ENCODE measurements around the gene PDGFD. TPM values are rescaled to one million over a fixed set of nuclear protein-coding genes. Genes with fewer than 3 reads are reported as not detected.

Gene PDGFD
- total RNA-seq, 1 donor from 2014 or later, result 3.4 TPM

DNA sequence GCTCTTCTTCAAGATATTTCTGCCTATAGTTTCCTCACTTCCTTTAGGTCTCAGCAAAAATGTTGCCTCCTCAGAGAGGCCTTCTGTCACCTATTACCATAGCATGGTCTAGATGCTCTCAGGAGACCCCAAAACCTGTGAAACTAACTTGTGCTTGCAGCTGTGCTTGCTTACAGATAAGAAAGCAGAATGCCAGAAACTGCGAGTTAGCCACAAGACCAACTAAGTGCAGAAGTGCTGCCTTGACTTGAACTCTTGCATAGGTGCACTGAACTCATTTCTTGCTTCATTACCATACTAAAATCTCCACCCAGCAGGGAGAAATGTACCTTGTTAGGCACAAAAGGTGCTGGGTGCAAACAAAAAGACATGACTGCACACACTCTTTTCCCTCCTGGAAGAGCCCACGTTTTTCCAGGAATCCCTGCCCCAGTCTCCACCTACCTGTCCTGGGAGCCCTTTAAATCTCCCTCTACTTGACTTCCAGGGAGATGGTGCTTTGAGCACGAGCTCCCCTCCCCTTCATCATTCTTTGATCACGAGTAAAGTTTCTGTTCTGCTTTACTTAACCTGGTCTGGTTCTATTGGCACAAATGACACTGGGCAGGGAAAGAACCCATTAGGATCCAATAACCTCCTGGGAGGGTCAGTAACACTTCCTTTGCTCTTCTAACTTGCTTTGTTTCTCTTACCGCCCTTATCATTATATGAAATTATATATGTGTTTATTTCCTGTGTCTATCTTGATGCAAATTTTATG, 265.2 kb downstream of the PDGFD start:
- Histone ChIP-seq H3K27me3 (ENCODE audit: control insufficient read depth, insufficient read depth, low read length) (no peaks in the 10 kb centered on the region), H3K4me3 (ENCODE audit: low read depth, low read length) (no peak overlapping the region), H3K36me3 (ENCODE audit: control insufficient read depth, insufficient read depth, low read length) (no peaks in the 10 kb centered on the region)
- TF ChIP-seq, protein P1, sequence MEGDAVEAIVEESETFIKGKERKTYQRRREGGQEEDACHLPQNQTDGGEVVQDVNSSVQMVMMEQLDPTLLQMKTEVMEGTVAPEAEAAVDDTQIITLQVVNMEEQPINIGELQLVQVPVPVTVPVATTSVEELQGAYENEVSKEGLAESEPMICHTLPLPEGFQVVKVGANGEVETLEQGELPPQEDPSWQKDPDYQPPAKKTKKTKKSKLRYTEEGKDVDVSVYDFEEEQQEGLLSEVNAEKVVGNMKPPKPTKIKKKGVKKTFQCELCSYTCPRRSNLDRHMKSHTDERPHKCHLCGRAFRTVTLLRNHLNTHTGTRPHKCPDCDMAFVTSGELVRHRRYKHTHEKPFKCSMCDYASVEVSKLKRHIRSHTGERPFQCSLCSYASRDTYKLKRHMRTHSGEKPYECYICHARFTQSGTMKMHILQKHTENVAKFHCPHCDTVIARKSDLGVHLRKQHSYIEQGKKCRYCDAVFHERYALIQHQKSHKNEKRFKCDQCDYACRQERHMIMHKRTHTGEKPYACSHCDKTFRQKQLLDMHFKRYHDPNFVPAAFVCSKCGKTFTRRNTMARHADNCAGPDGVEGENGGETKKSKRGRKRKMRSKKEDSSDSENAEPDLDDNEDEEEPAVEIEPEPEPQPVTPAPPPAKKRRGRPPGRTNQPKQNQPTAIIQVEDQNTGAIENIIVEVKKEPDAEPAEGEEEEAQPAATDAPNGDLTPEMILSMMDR (IDR thresholded peaks at IDR 0.05; ENCODE audit: insufficient read depth, low read length, poor library complexity, severe bottlenecking), result no peak
- DNase-seq (ENCODE audit: low read depth), result no peak

DNA sequence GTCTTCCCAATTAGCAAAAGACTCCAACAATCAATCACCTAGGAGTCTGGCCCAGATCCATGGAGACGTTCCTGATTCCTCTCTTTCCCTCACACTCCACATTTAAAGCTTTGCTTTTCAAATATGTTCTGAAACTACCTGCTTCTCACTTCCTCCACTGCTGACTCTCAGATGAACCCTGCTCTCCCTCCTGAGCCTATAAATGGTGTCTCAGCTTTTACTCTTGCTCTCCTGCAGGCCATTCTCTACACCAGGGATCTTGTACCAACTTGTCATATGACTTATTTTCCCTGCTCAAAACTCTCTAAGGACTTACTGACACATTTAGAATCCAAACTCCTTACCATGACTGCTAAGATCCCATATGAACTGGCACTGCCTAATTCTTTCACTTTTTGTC, 265.9 kb downstream of the PDGFD start:
- no peak for DNase-seq (ENCODE audit: low read depth)
- H3K36me3 ChIP-seq (ENCODE audit: control insufficient read depth, insufficient read depth, low read length), result no peaks in the 10 kb centered on the region
- H3K4me3 ChIP-seq (ENCODE audit: low read depth, low read length), result no peak overlapping the region
- H3K27me3 ChIP-seq (ENCODE audit: control insufficient read depth, insufficient read depth, low read length), result no peaks in the 10 kb centered on the region
- TF ChIP-seq, protein P1 (IDR thresholded peaks at IDR 0.05; ENCODE audit: insufficient read depth, low read length, poor library complexity, severe bottlenecking), result no peak

DNA sequence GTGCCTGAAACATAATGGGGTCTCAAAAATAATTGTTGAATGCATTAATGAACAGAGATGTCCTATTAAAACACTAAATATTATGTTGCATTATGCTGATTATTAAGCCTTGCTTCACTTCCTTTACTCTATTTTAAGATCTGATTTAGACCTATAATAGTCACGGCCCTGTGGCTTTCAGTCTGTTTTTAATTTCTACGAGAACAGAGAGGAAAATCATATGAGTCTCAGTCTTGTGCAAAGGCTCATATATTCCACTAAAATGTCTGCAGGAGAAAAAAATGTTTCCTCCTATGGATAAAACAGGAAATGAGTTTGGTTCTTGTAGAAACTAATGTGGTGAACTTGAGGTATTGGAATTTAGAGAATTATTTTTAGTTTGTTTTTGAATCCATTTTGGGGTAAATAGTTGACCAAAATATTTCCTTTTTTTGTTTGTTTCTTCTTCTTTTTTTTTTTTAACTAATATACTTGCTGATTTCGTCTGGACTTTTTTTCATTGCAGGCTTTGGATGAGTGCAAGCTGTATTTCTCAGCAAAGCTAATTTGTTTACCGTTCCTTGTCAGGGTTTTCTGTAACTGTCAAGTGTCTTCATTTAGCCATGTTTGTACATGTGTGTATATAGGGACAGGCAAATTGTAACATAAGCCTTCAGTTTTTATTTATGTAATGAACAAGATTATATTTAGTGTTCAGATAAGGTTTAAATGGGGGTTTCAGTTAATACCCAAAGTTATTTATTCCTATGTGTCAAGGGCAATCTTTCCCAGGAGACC, 266.6 kb downstream of the PDGFD start:
- no peak for DNase-seq (ENCODE audit: low read depth)
- H3K4me3 ChIP-seq (ENCODE audit: low read depth, low read length), result no peak overlapping the region
- no peaks in the 10 kb centered on the region for H3K27me3 ChIP-seq (ENCODE audit: control insufficient read depth, insufficient read depth, low read length)
- H3K36me3 ChIP-seq (ENCODE audit: control insufficient read depth, insufficient read depth, low read length), result no peaks in the 10 kb centered on the region
- TF ChIP-seq, protein P1 (IDR thresholded peaks at IDR 0.05; ENCODE audit: insufficient read depth, low read length, poor library complexity, severe bottlenecking), result no peak

DNA sequence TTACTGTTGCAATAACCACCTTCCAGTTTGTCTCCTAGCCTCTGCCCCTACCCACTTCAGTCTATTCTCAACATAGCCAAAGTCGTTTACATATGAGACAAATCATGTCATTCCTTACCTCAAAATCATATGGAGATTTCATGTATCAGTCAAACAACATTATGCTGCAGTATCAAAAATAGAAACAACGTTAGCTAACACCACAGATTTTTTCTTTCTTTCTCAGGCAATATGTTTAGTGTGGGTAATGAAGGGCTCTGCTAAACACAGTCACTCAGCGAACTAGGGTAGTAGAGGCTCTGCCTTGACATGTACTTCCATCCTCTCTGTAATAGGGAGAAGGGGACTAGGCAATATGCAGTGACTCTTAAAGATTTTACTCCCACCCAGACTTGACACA, 268.8 kb downstream of the PDGFD start:
- Histone ChIP-seq H3K27me3 (ENCODE audit: control insufficient read depth, insufficient read depth, low read length) (no peaks in the 10 kb centered on the region), H3K4me3 (ENCODE audit: low read depth, low read length) (no peak overlapping the region), H3K36me3 (ENCODE audit: control insufficient read depth, insufficient read depth, low read length) (no peaks in the 10 kb centered on the region)
- no peak for DNase-seq (ENCODE audit: low read depth)
- TF ChIP-seq, protein P1 (IDR thresholded peaks at IDR 0.05; ENCODE audit: insufficient read depth, low read length, poor library complexity, severe bottlenecking), result no peak

DNA sequence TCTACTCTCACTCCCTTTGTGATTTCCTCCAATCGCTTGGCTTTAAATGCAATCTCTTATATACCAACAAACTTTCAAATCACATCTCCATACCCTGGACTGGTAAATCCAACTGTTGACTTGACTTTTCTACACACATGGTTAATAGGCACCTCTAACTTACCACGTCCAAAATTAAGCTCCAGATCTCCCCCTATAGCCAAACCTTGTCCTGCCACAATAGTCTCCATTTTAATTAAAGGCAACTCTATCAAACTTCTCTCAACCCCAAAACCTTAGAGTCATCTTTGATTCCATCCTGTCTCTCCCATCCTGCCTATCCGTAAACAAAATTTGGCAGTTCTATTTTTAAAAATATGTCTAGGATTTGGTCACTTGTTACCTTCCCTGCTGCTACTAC, 269.3 kb downstream of the PDGFD start:
- no peak for DNase-seq (ENCODE audit: low read depth)
- Histone ChIP-seq H3K4me3 (ENCODE audit: low read depth, low read length) (no peak overlapping the region), H3K27me3 (ENCODE audit: control insufficient read depth, insufficient read depth, low read length) (no peaks in the 10 kb centered on the region), H3K36me3 (ENCODE audit: control insufficient read depth, insufficient read depth, low read length) (no peaks in the 10 kb centered on the region)
- TF ChIP-seq, protein P1 (IDR thresholded peaks at IDR 0.05; ENCODE audit: insufficient read depth, low read length, poor library complexity, severe bottlenecking), result no peak

All from kidney epithelial cell (primary cell).